HPDE6-E6E7 (cell line): ENCODE results near the gene MEGF8.
A peak's percentile ranks its signal among the peaks of the same experiment; 100 is the strongest.

Experiments
- DNase-seq: peaks from one replicate; pipeline ENCODE4 v3.0.0; 2011; ENCODE audit warnings: missing footprints; ENCODE audit errors: extremely low spot score

The MEGF8 gene

DNA sequence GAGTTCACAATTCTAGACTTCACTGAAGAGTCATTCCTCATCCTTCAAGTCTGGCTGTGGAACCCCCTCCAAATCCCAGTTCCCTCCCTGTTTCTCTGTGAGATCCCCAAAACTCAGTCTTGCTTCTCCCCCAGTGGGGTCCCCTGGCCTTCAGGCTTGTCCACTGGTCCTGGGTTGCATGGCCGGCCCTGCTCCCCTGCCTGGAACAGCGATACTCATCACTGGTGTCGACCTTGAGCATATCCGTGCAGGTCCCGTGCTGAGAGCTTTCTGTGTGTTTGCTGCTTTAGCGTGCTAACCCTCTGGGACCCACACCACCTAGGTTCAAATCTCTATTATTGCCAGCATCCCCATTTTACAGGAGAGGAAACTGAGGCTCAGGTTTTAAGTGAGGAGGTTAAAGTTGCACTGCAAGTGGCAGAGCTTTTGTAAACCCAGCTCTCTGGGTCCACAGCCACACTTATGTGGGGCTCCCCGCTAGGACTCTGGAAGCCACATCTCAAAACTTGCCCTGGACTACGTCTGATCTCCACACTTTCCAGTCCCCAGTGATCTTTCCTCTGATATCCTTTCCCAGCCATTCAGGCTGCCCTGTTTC, 86.2 kb downstream of the MEGF8 start:
- DNase-seq = no peak

DNA sequence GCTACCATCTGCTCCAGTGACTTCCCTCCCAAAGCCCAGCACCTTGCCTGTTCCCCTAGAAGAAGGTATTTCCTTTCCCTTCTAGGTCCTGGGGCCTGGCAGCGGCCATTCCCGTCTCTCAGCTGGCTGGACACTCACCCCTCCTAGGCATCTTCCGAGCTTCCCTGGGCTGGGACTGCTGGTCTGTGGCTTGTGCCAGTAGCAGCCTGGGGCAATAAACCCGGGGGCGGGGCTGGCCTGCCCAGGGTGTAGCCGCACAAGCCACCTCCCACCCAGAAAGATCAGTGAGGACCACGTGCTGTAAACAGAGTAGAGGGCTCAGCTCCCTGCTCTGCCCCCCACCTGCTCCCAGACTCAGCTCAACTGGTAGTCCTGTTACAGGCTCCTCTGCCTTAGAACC, 86.8 kb downstream of the MEGF8 start:
- no peak for DNase-seq

DNA sequence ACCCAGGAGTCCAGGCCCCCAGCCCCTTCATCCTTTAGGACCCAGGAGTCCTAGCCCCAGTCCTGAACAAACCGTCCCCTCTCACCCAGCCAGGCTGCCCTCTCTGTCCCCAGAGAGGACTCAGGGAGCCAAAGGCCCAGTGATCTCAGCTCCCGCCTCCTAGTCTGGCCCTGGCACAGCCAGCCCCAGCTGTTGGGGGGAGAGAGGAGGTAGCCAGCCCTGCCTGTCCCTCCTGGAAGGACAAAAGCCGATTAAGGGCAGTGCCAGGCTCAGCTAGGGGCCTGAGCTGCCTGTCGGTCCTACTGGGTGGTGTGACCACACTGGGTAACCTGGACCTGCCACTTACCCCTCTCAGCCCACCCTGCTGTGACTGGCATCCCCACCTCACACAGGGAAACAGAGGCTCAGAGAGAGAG, 87.2 kb downstream of the MEGF8 start:
- no peak for DNase-seq

DNA sequence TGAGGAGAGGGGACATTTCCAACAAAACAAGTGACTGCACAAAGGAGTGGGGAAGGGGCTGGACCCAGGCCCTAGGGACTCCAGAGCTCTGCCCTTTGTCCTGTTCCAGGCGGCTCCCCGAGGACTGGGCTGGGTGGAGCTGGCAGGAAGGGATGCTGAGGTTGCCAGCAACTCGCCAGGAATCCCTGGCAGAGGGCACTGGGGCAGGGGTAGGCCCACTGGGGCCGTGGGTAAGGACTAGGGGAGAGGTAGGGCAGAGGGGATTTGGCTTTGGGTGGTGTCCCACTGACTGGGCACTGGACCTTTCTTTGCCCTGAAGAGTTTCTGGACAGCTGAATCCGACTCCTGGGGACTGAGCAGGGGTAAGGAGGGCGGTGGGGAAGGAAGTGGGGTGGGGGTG, 93.9 kb downstream of the MEGF8 start:
- no peak for DNase-seq

DNA sequence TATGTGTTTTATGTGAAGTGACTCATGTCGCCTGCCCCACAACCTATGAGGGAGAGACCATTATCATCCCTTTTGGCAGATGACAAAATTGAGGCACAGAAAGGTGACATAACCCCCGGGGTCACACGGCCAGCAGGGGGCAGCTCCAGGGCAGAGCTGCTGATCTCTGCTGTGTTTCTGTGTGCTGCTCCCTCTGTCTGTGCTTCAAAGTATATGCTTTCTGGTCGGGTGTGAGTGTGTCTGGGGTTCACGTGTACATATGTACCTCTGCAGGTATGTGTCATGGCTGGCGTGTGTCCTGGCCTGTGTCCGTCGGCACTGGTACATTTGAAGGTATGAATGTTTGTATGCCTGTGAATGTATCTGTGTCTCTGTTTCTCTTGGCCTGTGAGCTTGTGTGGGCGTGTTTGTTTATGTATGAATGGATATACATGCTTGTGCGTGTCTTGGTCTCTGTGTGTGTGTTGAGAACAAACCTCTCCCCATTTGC, 94.7 kb downstream of the MEGF8 start:
- DNase-seq = peak; percentile 85

DNA sequence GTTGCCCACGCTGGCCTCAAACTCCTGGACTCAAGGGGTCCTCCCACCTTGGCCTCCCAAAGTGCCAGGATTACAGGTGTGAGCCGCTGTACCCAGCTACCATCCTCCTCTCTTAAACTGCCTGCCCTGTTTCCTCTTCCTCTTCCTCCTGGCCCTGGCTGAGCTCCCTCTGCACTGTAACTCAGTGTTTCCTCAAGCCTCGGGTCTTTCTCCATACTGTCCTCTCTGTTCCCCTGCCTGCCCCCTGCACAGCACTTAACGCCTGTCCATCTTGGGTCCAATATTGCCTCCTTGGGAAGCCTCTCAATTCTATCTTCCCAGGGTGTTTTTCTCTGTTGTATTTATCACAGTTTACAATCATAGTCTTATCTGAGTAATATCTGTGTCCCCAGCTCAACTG, 95.7 kb downstream of the MEGF8 start:
- no peak for DNase-seq

DNA sequence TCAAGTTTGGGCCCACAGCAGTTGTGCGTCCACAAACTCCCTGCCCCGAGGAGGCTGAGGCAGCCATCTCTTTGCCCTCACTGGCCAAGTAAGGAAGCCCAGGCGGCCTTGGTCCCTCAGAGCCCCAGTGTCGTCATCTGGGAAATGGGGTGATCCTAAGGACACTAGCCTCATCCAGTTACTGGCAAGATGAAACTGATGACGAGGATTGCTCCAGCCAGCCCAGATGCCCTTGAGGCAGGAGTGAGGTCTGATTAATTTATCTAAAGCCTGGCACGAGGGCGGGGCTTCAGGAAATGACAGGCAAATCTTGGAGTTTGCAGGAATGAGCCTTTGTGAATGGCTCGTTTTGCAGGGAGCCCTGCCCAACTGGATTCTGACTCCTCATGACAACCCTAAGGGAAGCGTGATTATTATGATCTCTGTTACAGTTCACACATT, 96.2 kb downstream of the MEGF8 start:
- DNase-seq = peak; percentile 75

DNA sequence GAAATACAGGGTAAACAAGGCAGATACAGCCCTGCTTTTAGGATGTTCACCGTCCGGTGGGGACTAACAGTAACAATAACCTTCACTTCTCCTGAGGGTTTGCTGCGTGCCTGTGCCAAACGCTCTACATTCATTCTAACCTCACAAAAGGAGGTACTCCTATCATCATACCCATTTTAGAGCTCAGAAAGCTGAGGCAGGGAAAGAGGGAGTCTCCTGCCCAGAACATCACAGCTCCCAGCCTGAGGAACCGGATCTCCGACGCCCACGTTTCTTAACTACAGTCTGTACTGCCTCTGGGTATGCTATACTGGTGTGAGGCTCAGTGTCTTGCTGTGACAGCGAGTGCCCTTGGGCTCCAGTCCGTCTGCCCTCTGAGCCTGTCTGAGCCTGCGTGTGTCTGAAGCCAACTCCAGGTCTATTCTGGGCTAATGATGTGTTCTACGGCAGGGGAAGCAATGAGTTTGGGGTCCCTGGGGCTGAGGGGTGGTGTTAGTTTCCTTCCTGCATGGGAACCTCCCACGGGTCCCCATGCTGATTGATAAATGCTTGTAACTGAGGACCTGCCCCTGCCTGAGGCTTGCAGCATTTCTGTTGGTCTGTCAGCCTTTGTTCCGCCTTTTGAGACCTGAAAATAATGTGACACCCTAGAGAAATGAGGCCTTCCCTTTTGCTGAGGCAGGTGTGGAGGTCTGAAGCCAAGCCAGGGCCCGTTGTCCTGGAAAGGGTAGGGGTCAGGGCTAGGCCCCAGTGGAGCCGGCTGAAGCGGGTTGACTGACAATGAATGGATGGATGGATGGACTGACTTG, 96.9 kb downstream of the MEGF8 start:
- no peak for DNase-seq

DNA sequence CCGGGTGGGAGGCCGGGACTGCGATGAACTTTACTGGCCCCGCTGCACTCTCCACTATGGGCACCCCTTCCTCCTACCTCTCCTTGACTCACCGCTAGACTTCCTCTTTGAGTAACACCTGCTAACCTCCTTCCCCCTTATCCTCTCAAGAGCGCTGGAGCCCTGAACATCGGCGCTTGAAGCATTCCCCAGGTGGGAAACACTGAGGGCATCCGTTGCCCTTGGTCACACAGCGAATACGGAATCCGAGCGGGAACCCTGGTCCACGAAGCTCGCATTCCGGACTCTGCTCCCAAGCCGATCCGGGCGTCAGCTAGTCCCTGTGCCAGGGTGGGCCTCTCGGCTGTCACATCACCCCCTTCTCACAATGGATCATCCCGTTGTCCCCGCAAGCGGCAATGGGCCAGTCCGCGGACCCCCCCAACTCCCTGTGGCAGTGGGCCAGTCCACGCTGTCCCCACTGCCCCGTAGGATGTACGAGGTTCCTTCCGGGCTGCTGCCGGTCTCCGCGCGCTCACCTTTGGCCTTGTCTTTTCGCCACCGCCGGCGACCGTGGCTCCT, 97.5 kb downstream of the MEGF8 start:
- DNase-seq = no peak

DNA sequence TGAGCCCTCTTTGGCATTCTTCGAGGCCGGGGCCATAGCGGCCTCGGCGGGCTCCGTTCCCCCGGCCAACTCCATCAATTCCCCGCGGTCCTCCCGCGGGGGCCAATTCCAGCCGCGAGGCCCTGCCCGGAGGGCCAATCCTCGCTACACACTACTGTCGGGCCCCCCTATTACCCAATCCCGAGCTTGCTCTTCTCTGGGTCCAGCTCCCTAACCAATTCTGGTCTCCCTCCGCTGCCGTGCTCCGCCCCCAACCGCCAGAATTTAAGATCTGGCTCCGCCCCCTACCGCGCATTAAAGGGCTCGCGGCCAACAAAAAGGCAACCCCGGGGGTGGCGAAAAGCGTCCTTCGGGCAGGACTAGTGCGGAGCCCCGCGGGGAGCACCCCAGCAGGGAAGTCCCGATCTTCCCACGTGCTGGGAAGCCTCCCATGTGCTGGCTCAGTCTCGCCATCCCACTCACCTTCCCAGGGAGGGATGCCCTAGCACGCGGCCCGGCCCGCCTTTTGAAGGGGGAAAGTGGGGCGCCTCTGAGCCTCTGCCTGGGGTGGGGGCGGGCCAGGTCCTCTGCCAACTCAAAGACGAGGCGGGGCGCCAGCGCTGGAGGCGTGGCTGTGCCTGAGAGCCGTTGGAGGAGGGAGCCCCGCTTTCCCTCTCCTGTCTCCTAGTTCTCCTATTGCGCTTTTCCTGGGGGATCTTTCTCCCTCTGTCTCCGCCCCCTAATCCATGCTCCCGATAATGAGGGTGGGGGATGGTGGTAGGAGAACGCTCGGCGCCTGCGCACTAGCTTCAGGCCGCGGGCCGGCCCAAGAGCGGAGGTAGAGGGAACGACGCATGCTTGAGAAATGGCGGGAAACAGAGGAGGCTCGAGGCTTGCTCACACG, 98.3 kb downstream of the MEGF8 start:
- DNase-seq = peak; percentile 95

DNA sequence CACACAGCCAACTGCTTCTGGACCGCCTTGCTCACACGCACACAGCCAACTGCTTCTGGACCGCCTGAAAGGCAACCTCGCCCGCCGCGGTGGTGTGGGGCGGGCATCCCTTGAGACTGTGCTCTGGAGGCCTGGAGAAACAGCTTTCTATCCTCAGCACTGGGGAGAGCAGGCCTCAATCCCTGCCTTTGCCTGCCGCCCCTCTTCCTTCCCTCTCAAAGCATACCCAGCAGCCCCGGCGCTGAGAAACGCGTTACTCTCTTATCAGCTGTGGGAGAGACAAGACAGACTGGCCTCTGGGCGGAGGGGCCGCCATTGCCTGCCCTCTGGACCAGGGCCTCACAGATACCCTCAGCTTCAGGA, 98.9 kb downstream of the MEGF8 start:
- no peak for DNase-seq

DNA sequence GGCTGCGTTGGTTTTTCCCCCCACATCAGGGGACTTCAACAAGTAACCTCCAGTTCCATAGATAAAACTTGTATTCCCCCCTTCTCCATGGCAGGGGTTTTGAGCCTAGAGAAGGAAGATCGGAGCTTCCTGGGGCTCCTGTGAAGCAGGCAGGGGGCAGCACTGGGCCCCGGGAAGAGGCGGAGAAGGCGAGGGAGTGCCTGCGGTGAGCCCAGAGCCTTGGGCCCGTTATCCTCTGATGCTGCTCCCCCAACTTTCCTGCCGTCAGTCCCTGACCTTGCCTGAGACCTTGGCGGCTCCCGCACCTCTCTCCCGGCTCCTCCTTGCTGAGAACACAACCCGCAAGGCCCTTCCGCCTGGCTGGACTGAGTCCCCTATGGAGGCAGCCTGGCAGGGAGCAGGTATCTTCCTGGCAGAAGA, 99.3 kb downstream of the MEGF8 start:
- DNase-seq = no peak

DNA sequence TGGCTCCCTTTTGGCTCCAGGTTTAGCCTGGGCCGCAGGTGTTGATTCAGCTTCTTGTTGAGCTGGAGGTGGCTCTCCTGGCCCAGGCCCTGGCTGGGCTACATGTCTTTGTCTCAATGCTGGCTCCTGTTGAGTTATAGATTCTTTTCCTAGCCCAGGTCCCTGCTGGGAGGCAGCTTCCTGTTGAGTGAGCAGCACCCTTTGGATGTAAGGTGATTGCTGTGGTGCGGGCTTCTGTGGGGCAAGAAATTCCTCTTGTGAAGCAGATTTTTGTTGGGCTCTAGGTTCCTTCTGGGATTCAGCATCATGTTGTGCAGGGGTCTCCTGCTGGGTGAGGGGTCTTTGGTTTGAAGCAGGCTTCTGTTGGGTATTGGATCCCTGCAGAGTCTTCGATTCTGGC, 101.2 kb downstream of the MEGF8 start:
- DNase-seq = no peak

DNA sequence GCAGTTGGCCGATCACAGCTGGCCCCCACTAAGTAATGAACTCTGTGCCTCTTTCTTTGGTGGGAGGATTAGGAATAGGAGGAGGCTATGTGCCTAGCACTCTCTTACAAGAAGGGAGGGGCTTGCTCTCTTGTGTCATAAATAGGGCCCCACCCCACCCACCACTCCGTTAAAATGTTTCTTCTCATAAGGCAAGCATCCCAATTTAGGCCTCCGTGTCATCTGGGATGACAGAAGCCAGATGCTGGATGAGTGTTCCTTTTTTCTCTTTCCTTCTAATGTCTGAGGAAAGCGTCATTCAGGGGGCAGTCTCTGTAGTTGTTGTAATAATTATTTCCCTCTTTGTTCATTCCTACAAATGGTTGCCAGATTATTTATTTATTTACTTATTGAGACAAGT, 101.9 kb downstream of the MEGF8 start, which contains the start of gene LIPE:
Gene LIPE (minus strand): TSS at position 76 of the 400 bp plus-strand sequence. CDS start 239 bp downstream, outside the sequence.
- DNase-seq = no peak
